A673 (cell line): ENCODE measurements around the gene DIAPH1.

Source experiments
- CTCF ChIP-seq: fragments of 300-800, 200-600 bp; sonication (generic); conservative IDR thresholded peaks from 2 replicates; pipeline ENCODE4 v1.5.1; 2017; ENCODE audit warnings: low read depth, mild to moderate bottlenecking, antibody characterized with exemption, low read length, moderate library complexity, mixed read lengths
- EZH2 ChIP-seq: fragments of 200-600 bp; sonication (generic); IDR thresholded peaks from 2 replicates; pipeline ENCODE4 v1.6.1; 2017; ENCODE audit warnings: borderline replicate concordance, low read depth, mild to moderate bottlenecking, mixed read lengths, antibody characterized with exemption, low read length; ENCODE audit not compliant: poor library complexity, severe bottlenecking

- TF ChIP-seq CTCF (no peak), EZH2 (no peak)
Measured at GRCh38 chr5:141543053-141543452, 75.7 kb downstream of the DIAPH1 start.
